Adrenal gland (tissue), 5 donors: Measurements from ENCODE around the gene RGS6.

Source experiments
- CTCF ChIP-seq, 6 experiments: fragments of 450-650 bp in 4 of 6; fragments of 200-600 bp in 2 of 6; sonication (generic) in 1 of 6; IDR thresholded peaks; 1 replicate in 5 of 6; 2 replicates in 1 of 6; pipeline versions ENCODE4 v1.5.1 to v1.8.0; 2016 to 2021; ENCODE audit warnings: antibody characterized with exemption in 6 of 6, mild to moderate bottlenecking in 2 of 6, moderate library complexity in 1 of 6
- POLR2A ChIP-seq, 2 donors: fragments of 450-650 bp; IDR thresholded peaks; one replicate each; pipeline ENCODE4 v1.6.1; 2017; ENCODE audit warnings: antibody characterized with exemption in 2 of 2, mild to moderate bottlenecking in 2 of 2, moderate library complexity in 1 of 2
- donor health status: DM: no; HTN: no; CAD: no.

GRCh38 chr14:72303930-72304329 is 371.7 kb downstream of the RGS6 start:
- TF ChIP-seq CTCF (IDR thresholded peaks at IDR 0.05) (no peak), POLR2A (IDR thresholded peaks at IDR 0.05) (no peak)
